Stromal cell of bone marrow (primary cell): Measurements from ENCODE around the gene SHISA3.
"Not testable (repeated sequence)": the region's sequence is repeated elsewhere in the genome, so short reads cannot be mapped to it uniquely, and the experiment has no call there.

Experiments
- DNase-seq: peaks from one replicate; pipeline ENCODE4 v3.0.0-alpha.2; 2012; ENCODE audit warnings: low read depth

SHISA3 gene

DNA sequence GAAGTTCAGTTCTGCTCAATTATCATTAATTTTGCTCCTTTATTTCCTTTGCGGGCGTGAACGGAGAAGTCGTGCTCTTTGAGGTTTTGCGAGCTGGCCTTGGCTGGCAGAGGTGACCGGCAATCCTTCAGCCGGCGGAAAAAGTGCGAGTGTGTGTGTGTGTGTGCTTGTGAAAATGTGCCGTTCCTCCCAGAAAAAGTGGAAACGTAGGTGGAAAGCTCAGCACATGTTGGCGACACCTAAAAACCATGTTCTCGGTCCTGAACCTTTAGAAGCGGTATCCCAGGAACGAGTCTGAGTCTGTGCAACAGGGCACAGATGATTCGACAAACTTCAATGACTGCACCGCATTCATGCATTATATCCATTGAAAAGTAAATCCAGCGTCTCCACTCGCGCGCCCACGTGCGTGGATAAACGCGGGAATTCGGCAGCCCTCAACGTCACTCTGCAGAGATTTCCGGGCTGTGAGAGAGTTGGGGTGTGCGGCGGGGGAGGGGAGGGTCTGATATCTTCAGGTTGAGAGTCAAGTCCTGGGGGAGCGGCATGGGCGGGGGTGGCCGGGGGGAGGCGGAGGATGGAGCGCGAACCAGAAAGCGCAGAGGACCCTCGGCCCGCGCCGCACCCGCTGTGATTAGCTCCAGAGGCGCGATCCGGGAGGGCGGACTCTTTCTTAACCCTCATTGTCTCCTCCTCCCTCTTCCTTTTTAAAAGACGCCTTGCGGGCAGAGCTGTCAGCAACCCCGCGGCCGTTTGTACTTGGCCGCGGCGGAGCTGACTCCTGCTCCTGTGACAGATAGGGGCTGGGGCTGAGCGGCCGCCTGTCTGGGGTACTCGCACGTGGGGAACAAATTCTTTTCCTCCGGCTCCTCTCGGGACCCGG is at the start of gene SHISA3:
Gene SHISA3 (plus strand): TSS at position 737 of the 883 bp plus-strand sequence. CDS start 569 bp downstream, outside the sequence.
- DNase-seq: no peak

DNA sequence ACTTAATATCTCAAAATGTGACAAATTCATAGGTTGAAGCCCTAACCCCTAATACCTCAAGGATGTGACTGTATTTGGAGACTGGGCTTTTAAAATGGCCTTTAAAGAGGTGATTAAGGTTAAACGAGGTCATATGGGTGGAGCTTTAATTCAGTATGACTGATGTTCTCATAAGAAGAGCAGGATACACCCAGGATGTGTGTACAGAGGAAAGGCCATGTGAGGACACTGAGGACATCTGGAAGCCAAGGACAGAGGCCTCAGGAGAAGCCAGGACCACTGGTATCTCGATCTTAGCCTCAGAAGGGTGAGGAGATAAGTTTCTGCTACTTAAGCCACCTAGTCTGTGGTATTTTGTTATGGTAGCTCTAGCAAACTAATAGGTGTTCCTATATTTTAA is 49.0 kb upstream of the SHISA3 start:
- DNase-seq: peak; percentile 1

DNA sequence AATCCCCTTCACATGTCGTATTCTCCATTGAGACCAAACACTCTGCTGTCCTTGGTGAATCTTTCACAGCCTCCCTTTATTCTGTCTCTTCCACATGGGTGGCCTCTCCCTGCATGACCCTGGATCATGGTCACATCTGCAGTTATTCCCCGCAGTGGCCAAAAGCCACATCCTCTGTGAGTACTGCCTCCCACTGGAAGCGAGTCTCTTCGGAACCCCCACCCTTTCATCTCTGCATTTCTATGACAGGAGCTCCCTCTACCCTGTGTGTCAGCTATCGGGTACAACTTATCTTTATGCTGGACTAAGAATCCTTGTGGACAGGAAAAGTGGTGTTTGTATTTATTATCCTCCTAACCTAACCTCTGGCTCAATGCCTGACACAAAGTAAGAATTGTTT is 48.6 kb upstream of the SHISA3 start:
- DNase-seq: no peak

DNA sequence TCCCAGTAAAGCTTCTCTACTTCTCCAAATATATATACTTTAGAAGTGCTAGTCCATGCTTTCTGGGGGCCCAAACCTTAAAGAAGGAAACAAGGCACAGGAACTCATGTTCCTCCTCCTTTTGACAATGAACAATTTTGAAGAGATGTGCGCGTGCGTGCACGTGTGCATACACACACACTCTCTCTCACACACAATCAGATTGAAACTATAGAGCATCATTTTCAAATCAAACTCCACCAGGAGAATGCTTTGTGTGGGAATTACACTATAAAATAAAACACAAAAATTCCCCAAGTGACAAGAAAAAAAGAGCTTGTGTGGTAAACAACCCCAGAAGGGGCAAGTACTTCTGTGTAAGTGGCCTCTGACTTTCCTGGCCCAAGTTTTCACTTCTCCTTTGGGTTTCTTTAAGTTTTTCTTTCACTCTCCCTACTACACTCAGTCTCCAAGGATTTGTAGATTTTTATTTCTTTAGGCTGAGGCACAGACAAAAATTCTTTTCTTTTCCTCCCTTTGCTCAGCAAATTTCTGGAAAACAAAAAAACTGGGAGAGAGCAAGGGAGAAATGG is 46.6 kb upstream of the SHISA3 start:
- DNase-seq: no peak

DNA sequence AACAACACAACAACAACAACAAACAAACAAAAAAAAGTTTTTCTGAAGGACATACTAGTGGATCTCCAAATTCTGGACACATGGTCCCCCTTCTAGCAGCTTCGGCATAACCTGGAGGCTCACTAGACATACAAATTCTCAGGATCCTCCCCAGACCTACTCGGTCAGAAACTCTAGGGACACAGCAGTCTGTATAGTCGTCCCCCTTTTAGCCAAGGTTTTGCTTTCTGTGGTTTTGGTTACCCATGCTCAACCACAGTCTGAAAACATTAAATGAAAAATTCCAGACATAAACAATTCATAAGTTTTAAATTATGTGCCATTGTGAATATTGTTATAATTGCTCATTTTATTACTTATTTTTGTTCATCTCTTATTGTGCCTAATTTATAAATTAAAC is 45.2 kb upstream of the SHISA3 start:
- no peak for DNase-seq

DNA sequence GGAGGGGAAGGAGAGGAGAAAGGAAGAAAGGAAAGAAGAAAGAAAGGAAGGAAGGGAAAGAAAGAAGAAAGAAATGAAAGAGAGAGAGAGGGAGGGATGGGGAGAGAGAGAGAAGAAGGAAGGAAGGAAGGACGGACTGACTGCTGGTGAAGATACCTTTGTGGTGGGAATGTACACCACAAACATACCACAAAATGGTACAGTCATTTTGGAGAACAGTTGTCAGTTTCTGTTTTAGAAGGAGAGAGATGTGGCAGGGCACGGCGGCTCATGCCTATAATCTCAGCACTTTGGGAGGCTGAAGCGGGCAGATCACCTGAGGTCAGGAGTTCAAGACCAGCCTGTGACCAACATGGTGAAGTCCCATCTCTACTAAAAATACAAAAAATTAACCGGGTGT is 40.0 kb upstream of the SHISA3 start:
- DNase-seq: no peak

DNA sequence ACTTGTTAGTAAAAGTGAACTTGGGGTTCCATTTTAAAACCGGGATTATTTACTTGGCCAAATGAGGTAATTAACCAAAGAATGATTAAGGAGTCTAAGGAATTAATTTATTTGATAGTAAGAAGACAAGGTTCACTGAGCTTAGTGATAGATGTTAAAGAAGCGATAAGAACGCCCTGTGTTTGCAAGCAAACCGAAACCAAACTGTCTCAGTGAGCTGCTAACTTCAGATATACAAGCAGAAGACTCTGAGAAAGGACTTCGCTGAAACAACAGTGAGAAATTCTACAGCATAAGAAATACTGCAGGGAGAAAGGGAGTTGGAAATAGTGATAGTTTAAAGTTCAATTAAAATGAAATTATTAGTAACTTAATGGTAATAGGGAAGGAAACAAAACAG is 37.6 kb upstream of the SHISA3 start:
- no peak for DNase-seq

DNA sequence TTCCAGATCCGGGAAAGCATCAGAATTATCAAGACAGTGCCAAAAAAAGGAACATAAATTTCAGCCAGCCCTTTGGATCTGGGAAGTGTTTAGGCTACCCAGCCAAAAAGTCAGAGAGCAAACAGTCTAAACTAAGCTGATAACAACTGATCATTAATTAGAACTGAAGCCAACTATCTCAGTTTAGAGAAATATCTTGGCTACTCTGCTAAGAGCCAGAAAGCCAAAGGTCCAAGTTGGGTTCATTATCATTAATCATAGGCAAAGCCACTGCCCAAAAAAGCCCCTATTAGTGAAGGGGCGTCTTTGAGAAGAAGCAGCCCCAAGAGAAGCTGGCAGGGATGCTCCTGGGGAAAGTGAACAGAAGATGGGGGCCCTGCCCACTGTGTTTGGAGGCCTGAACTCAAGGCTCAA is 37.0 kb upstream of the SHISA3 start:
- DNase-seq: no peak

DNA sequence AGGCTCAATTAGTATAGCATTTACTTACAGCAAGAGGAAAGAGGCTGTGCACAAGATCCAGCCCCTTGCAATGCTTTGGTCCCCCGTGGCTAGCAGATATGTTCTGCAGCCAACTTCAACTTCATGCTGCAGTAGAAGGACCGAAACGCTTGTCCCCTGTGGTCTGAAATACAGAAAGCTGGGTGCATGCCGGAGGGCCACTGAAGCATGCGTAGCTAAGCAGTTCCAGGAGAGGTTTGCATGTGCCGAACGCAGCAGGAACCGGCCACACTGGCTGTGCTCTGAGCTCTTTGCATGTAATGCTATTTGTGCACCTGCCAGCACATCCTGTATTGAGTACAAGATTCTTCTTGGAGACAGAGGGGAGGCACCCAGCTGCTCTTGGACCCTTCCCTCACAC is 35.8 kb upstream of the SHISA3 start:
- no peak for DNase-seq

DNA sequence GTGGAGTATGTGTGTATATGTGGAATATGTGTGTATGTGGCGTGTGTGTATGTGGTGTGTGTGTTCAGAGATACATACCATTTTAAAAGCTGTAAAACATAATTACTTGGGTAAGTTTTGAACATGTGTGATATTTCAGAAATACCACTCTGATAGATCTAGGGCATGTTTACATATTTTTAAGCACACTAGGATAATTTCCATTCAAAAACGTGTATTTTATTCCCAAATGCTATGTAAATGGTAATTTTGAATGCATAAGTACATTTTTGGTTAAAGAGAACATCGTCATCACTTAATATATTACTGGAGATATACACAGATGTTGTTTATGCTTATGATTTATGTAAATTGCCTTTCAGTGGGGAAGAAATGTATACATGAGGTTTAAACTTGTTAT is 34.7 kb upstream of the SHISA3 start:
- no peak for DNase-seq

DNA sequence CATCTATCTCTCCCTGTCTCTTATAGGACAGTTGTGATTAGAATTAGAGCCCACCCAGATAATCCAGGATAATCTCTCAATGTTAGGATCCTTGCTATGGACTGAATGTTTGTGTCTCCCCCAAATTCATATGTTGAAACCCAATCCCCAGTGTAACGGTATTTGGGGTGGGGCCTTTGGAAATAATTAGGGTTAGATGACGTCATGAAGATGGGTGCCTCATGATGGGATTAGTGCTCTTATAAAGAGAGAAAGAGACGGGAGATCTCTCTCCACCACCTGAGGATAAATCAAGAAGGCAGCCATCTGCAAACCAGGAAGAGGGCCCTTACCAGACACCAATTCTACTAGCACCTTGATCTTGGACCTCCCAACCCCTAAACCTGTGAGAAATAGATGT is 33.7 kb upstream of the SHISA3 start:
- no peak for DNase-seq

DNA sequence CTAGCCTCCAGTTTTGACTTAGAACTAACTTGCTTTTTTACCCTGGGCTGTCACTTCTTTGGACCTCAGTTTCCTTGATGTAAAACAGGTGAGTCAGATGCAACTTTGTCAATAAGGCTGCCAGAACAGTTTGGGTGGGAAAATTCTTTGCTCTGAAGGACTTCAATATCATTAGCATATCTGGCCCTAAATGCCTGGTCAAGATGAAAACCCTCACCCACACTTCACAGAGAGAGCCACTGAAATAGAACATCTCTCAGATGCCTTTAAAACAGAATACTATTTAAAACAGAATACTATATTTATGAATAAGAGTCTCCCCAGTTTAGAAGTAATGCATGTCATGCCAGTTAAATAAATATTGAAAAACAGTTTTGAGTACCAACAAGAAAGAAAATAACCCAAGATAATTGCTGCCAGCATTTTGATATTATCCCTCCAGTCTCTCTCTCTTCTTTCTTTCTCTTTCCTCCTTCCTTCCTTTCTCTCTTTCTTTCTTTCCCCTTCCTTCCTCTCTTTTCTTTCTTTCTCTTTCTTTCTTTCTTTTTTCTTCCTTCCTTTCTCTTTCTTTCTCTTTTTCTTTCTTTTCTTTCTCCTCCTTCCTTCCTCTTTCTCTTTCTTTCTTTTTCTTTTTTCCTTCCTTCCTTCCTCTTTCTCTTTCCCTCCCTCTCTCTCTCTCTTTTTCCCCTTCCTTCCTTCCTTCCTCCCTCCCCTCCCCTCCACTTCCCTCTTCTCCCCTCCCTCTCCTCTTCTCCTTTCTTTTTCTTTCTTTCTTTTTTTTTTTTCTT is 32.8 kb upstream of the SHISA3 start:
- DNase-seq: no peak

DNA sequence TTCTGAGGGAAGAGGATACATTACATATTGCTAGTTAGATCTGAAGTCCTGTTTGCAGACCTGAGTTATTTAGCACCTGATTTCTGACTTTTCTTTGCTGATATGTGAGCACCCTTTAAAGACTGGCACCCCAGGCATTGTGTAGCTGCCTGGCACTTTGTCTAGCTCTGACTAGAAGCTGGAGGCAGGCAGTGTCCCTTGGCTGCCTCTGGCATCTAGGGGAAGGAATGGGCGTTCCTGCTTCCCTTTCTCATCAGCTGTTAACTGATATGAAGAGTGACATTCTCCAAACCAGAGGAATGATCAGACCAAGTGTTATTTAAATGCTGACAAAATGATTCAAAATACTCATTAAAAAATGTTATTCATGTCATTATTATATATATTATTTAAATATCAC is 30.3 kb upstream of the SHISA3 start:
- no peak for DNase-seq

DNA sequence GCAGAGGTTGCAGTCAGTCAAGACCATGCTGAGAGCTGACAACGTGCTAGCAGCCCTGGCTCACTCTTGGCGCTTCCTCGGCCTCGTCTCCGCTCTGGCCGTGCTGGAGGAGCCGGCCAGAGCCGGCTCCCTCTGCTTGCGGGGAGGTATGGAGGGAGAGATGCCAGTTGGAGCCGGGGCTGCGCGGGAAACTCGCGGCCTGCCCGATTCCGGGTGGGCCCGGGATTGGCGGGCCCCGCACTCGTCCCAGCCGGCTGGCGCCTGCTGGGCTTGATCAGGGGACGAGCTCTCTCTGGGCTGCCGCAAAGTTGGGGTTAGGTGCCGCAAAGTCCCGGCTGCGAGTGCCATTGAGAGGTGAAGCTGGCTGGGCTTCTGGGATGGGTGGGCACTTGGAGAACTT is 27.8 kb upstream of the SHISA3 start:
- DNase-seq: no peak

DNA sequence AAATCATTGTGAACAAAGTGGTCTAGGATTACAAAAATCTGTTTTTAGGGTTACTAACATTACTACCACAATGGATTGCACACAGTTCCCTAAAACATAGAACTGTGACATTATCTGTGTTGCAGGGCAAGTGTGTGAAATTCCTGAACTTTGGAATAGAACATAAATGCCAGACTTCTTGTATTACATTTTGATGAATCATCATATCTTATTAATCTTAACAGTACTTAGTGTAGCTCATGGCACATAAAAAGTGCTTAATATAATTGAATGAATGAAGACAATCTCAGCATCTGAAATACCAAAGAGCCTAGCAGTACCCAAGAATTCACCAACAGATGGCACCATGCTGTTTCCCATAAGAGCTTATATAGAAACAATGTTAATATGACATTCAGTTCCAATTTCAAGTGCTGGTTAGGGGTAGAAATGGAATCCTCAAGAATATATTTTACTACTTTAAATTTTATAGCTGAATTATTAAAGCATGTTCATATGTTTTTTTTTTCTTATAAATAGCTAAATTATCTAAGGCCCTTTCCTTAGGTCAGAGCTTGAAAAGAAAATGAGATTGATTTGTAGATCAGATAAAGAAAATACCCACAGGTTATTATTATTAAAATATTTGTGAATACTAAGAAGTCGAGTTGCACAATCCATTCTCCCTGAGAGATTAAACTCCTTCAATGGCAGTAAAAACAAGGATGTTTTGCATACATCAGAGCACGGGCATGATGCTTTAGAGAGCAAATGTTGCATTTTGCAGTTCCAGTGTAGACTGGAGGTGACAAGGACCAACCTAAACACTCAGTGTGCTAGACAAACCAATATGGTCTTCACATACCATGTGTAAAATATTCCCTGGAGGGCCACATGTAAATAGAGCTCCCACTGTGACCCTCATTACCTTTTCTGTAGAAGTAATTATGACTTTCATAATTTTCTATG is 25.7 kb upstream of the SHISA3 start:
- peak; percentile 31 for DNase-seq

DNA sequence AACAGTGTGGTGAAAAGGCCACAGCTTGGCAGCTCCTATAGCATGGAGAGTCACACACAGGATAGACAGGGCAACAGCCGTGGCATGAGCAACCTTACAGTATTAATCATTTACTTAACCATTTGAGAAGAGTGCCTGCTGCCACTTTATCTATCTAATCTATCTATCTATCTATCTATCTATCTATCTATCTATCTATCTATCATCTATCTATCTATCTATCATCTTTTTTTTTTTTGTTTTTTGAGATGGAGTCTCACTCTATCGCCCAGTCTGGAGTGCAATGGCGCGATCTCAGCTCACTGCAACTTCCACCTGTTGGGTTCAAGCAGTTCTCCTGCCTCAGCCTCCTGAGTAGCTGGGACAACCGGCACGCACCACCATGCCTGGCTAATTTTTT is 25.0 kb upstream of the SHISA3 start:
- DNase-seq: not testable (repeated sequence)

DNA sequence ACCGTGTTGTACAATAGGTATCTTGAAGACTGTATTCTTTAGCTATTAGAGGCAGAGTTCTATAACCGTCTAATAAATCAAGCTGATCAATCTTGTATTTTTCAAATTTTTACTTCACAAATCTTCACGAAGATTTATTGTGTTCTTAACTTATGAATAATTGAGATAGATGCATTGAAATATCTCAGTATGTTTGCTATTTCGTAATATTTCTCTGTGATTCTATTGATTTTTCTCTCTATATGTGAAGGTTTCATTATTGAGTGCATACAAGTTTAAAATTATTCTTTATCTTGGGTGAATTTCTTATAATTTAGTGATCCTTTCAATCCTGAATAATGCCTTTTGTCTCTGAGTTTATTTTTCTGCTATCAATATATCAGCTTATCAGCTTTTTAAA is 19.8 kb upstream of the SHISA3 start:
- no peak for DNase-seq

DNA sequence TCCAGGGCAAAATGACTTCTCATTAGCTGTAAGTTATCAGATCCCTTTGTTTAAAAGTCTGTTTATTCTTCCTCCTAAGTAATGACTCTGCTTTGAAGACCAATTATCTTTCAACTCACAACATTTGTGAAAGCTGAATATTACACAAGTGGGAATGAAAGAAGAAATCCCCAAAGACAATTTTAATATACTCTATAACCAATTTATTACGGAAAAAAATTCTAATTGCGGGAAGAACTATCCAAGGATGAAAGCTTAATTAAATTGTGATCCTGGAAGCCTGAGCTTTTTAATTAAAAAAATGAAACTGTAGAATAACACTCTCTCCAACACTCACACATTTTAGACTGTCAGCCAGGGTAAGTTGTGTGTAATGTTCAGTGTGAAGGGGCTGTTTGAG is 15.6 kb upstream of the SHISA3 start:
- no peak for DNase-seq

DNA sequence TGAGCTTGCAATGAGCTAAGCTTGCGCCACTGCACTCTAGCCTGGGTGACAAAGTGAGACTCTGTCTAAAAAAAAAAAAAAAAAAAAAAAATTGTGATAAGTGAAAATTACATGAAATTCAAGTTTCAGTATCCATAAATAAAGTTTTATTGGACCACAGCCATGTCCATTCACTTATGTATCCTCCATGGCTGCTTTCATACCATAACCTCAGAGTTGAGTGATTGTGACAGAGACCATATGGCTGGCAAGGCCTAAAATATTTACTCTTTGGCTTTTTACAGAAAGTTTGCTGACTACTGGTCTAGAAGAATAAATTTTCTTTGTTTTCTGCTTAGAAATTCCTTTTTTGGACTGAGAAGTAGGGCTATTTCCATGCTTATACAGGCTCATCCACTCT is 11.8 kb upstream of the SHISA3 start:
- DNase-seq: no peak

DNA sequence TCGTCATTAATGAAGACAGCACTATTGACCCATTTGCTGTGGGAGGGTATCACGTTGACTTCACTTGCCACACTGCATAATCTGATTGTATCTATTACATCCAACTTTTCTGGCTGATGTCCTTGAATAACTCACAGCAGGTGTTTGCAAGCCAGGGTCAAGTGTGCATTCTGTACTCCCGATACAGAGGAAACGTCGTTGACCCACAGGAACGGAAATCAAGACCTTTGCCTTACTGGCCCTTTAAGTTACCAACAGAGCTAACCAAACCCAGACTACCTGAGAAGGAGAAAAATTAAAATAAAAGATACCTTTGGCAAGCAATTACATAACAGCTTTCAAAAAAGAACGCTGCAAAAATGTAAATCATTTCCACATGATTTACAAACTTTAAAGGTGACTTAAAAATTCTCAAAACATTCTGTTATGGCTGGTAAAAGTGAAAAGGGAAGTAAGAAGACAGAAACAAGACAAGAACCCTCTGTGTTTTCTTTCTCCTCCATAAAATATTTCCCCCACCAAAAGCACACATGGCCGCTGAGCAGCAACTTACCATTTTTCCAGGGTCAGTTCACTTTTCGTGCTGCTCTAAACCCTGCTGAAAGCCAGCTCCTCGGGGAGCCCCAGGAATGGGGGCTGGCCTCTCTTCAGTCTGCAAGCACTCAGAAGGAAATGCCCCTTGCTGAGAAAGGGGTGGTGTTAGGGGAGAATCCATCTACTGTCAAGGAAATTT is 6.5 kb upstream of the SHISA3 start:
- DNase-seq: no peak

DNA sequence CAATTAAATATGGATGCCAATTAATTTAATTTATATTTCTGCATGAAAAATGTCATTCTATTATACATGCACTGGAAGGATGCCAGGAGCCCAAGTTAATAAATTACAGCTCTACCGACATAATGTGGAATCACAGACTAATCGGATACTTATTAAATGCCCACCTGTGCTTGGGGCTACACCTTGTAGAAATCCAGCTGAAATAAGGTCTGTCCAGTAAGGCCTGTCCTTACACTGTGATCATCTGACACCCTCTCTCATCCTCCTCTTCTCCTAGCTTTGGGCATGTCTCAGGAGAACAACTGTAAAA is 6.0 kb upstream of the SHISA3 start:
- DNase-seq: no peak
